Endothelial cell of umbilical vein (primary cell): Measurements from ENCODE around the gene SGSM1. TPM values are rescaled to one million over a fixed set of nuclear protein-coding genes. Genes with fewer than 3 reads are reported as not detected.

Experiments
- BruUV-seq: library from RNA; stranded (reverse); fragments of 400-500 nt; replicated peaks from 2 replicates; lab custom pipeline; 2021; lab: Mats Ljungman, UMichigan
- CTCF ChIA-PET: fragments of 300-600, 350-600 bp; sonication (Branson Sonifier 250); formaldehyde crosslinking; loops from one replicate; lab custom pipeline; 2021; ENCODE audit warnings: antibody characterized with exemption, inconsistent platforms; lab: Charles Lee
- POLR2A ChIA-PET: fragments of 300-600, 350-600 bp; sonication (Branson Sonifier 250); formaldehyde crosslinking; loops from one replicate; lab custom pipeline; 2021; ENCODE audit warnings: antibody characterized with exemption, inconsistent platforms; lab: Charles Lee
- DNase-seq: peaks from one replicate; pipeline ENCODE4 v3.0.0-alpha.2; 2011; ENCODE audit warnings: low read depth, low spot score
- FAIRE-seq: peaks from 2 replicates; lab custom pipeline; 2011; peaks lifted over from hg19 to GRCh38; lab: Jason Lieb, UNC
- H2AFZ ChIP-seq: 2 replicates; pipeline ENCODE4 v1.6.0; 2012; ENCODE audit warnings: low read depth, low read length, control low read depth, inconsistent platforms
- H3K27ac ChIP-seq: 2 replicates; pipeline ENCODE4 v1.5.1; 2011; ENCODE audit warnings: low read depth, mild to moderate bottlenecking, control low read depth, low read length, moderate library complexity; ENCODE audit not compliant: insufficient read depth
- H3K27me3 ChIP-seq, 2 experiments: 2 replicates each; pipeline versions ENCODE4 v1.6.0 to v1.6.1; 2011; ENCODE audit warnings: low read length in 2 of 2, mixed read lengths in 1 of 2; ENCODE audit not compliant: control insufficient read depth in 2 of 2, insufficient read depth in 2 of 2
- H3K36me3 ChIP-seq, 2 experiments: 2 replicates in 1 of 2; 3 replicates in 1 of 2; pipeline ENCODE4 v1.5.1; 2011; ENCODE audit warnings: low read length in 2 of 2, mild to moderate bottlenecking in 1 of 2, moderate library complexity in 1 of 2; ENCODE audit not compliant: control insufficient read depth in 2 of 2, insufficient read depth in 2 of 2; ENCODE audit errors: extremely low read depth in 1 of 2
- H3K4me1 ChIP-seq: 3 replicates; pipeline ENCODE4 v1.5.1; 2011; ENCODE audit warnings: mild to moderate bottlenecking, low read length; ENCODE audit not compliant: control insufficient read depth, insufficient read depth; ENCODE audit errors: extremely low read depth
- H3K4me2 ChIP-seq: 2 replicates; pipeline ENCODE4 v1.6.1; 2011; ENCODE audit warnings: low read length, control low read depth, mixed read lengths; ENCODE audit not compliant: insufficient read depth
- H3K4me3 ChIP-seq, 3 experiments: fragments of 200-600 bp in 1 of 3; sonication (generic), shearing (Covaris generic) in 1 of 3; replicated peaks in 1 of 3; 2 replicates each; pipeline ENCODE4 v1.5.1; 2011 to 2016; ENCODE audit warnings: control low read depth in 3 of 3, low read length in 3 of 3, mild to moderate bottlenecking in 2 of 3, inconsistent platforms in 1 of 3, low read depth in 1 of 3, moderate library complexity in 1 of 3; ENCODE audit not compliant: insufficient read depth in 1 of 3
- H3K79me2 ChIP-seq: 2 replicates; pipeline ENCODE4 v1.6.0; 2012; ENCODE audit warnings: low read length, inconsistent platforms; ENCODE audit not compliant: control insufficient read depth, insufficient read depth
- H3K9ac ChIP-seq: replicated peaks from 2 replicates; pipeline ENCODE3; 2011; ENCODE audit warnings: low read length, control low read depth; ENCODE audit not compliant: insufficient read depth; ENCODE audit errors: extremely low read depth
- H3K9me1 ChIP-seq: replicated peaks from 3 replicates; pipeline ENCODE4 v1.6.0; 2011; ENCODE audit warnings: mild to moderate bottlenecking, low read length; ENCODE audit not compliant: control insufficient read depth, insufficient read depth; ENCODE audit errors: extremely low read depth
- H3K9me3 ChIP-seq: replicated peaks from 2 replicates; pipeline ENCODE4 v1.5.1; 2012; ENCODE audit warnings: low read length, inconsistent platforms; ENCODE audit not compliant: control insufficient read depth, insufficient read depth
- H4K20me1 ChIP-seq: replicated peaks from 2 replicates; pipeline ENCODE3; 2011; ENCODE audit warnings: mild to moderate bottlenecking, low read length; ENCODE audit not compliant: control insufficient read depth, insufficient read depth; ENCODE audit errors: extremely low read depth
- EZH2 ChIP-seq: IDR thresholded peaks from 2 replicates; pipeline ENCODE4 v1.6.1; 2012; ENCODE audit warnings: borderline replicate concordance, low read depth, mild to moderate bottlenecking, moderate library complexity, low read length, inconsistent platforms; ENCODE audit not compliant: severe bottlenecking
- FOS ChIP-seq: IDR thresholded peaks from 2 replicates; pipeline ENCODE4 v1.6.1; 2011; ENCODE audit warnings: mild to moderate bottlenecking, low read length, moderate library complexity, borderline replicate concordance; ENCODE audit not compliant: insufficient read depth
- GATA2 ChIP-seq: IDR thresholded peaks from 2 replicates; pipeline ENCODE4 v1.7.0; 2011; ENCODE audit warnings: low read depth, mild to moderate bottlenecking, moderate library complexity, mixed read lengths, low read length; ENCODE audit not compliant: insufficient read length, insufficient read depth
- JUN ChIP-seq: IDR thresholded peaks from 2 replicates; pipeline ENCODE4 v1.6.1; 2011; ENCODE audit warnings: borderline replicate concordance, low read depth; ENCODE audit not compliant: insufficient read length, insufficient read depth
- MYC ChIP-seq: IDR thresholded peaks from one replicate; pipeline ENCODE4 v1.6.1; 2011; ENCODE audit warnings: mild to moderate bottlenecking, low read depth, low read length
- POLR2A ChIP-seq: IDR thresholded peaks from 2 replicates; pipeline ENCODE4 v1.6.1; 2012; ENCODE audit warnings: low read depth, mild to moderate bottlenecking, control low read depth, low read length
- POLR2AphosphoS5 ChIP-seq: IDR thresholded peaks from 2 replicates; pipeline ENCODE4 v1.6.1; 2012; ENCODE audit warnings: low read depth, mild to moderate bottlenecking, control low read depth, low read length, moderate library complexity; ENCODE audit not compliant: insufficient read depth
- dilution Hi-C: fragments of 300-500 bp; cut with MboI; formaldehyde crosslinking; loops from one replicate; pipeline ENCODE4 v1.15.0; 2019; ENCODE audit warnings: low sequenced_read_pairs; ENCODE audit not compliant: extremely low pct_ligation_motif_present
- intact Hi-C: fragments of 100-400 bp; cut with micrococcal nuclease; formaldehyde crosslinking; loops from one replicate; pipeline ENCODE4 v1.10.0; 2022
- polyA plus RNA-seq, 4 experiments: library from polyadenylated mRNA; depleted of rRNA in 3 of 4; stranded (reverse) in 3 of 4; unstranded in 1 of 4; fragments of >200 nt; gene quantifications; 2 replicates each; pipeline versions ENCODE4 v1.2.1 to v1.2.3, GENCODE V29; 2011 to 2012; ENCODE audit warnings: missing spikeins in 1 of 4
- total RNA-seq: library from RNA; stranded (reverse); gene quantifications from 2 replicates; pipeline ENCODE4 v1.2.3, GENCODE V29; 2021
- TF ChIP-seq, protein P1 (sequence below): IDR thresholded peaks from 2 replicates; pipeline ENCODE4 v1.6.1; 2011; ENCODE audit not compliant: insufficient read depth, insufficient read length
- TF ChIP-seq, protein P2 (sequence below), 2 donors: IDR thresholded peaks; 1 replicate in 1 of 2; 2 replicates in 1 of 2; pipeline ENCODE4 v1.5.1; 2011; ENCODE audit warnings: low read length in 2 of 2, mild to moderate bottlenecking in 2 of 2, moderate library complexity in 2 of 2, control low read depth in 1 of 2, inconsistent platforms in 1 of 2, low read depth in 1 of 2; ENCODE audit not compliant: insufficient read depth in 1 of 2; ENCODE audit errors: extremely low read depth in 1 of 2

Gene SGSM1
- total and polyA plus RNA-seq, 2 donors (not counting 3 experiments of a cell fraction or from before 2014, with no cell fraction given): 0.10 to 1.1 TPM

DNA sequence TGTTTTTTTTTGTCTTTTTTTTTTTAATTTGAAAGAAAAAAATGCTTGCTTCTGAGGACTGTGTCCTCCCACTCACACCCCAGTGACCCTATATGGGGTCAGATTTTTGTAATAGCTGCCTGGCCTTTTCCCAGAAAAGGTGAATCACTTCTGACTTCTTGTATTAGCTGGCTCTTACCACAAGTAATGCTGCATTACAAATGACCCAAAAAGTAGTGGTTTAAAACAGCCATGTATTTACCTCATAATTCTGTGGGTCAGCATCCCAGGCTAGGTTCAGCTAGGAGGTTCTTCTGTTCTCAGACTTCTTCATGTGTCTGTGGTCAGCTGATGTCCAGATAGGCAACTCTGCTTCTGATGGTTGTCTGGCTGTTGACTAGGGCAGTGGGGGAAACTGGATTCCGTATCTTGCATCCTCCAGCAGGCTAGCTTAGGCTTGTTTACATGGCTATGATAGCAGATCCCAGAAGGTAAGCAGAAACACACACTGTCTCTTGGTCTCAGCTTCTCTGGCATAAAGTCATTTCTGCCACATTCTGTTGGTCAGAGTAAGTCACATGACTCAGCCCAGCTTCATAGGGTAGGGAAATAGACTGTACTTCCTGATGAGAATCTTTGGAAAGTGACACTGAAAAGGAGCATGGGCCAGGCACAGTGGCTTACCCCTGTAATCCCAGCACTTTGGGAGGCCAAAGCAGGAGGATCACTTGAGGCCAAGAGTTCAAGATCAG is 121.0 kb downstream of the SGSM1 start:
- peaks cover 20% of the 10 kb centered on the region for H3K4me1 ChIP-seq
- peaks cover 9 to 10% of the 10 kb centered on the region in 2 experiments for H3K27me3 ChIP-seq
- dilution Hi-C loops (no loop called here), intact Hi-C loops (no loop called here)
- CTCF ChIA-PET: interaction anchor here (1.1 to 1.6 kb wide), 6 partner anchors 12 to 157 kb away, joined by 3 to 8 read pairs (median 4); no protein-coding TSS in a partner anchor
- peak overlapping the region; percentile 35 for H3K27ac ChIP-seq
- no peaks in the 10 kb centered on the region for H4K20me1 ChIP-seq
- no peak for TF ChIP-seq JUN
- no peak for TF ChIP-seq GATA2
- TF ChIP-seq, protein P1, sequence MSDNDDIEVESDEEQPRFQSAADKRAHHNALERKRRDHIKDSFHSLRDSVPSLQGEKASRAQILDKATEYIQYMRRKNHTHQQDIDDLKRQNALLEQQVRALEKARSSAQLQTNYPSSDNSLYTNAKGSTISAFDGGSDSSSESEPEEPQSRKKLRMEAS: no peak
- TF ChIP-seq POLR2A: no peak
- no peak for TF ChIP-seq FOS
- no peak for TF ChIP-seq EZH2
- TF ChIP-seq POLR2AphosphoS5: no peak
- TF ChIP-seq MYC: no peak
- TF ChIP-seq, protein P2, sequence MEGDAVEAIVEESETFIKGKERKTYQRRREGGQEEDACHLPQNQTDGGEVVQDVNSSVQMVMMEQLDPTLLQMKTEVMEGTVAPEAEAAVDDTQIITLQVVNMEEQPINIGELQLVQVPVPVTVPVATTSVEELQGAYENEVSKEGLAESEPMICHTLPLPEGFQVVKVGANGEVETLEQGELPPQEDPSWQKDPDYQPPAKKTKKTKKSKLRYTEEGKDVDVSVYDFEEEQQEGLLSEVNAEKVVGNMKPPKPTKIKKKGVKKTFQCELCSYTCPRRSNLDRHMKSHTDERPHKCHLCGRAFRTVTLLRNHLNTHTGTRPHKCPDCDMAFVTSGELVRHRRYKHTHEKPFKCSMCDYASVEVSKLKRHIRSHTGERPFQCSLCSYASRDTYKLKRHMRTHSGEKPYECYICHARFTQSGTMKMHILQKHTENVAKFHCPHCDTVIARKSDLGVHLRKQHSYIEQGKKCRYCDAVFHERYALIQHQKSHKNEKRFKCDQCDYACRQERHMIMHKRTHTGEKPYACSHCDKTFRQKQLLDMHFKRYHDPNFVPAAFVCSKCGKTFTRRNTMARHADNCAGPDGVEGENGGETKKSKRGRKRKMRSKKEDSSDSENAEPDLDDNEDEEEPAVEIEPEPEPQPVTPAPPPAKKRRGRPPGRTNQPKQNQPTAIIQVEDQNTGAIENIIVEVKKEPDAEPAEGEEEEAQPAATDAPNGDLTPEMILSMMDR (IDR thresholded peaks at IDR 0.05; ENCODE audit: extremely low read depth in 1 of 2, insufficient read depth in 1 of 2, low read depth in 1 of 2, low read length in 2 of 2): no peak
- H3K4me2 ChIP-seq: peak overlapping the region; percentile 46
- peak; percentile 49 for DNase-seq
- H3K9me1 ChIP-seq: no peaks in the 10 kb centered on the region
- H2AFZ ChIP-seq: peak overlapping the region; percentile 70
- H3K79me2 ChIP-seq: no peaks in the 10 kb centered on the region
- H3K36me3 ChIP-seq: no peaks in the 10 kb centered on the region
- BruUV-seq: no TSS peak
- H3K9me3 ChIP-seq: no peaks in the 10 kb centered on the region
- peak; percentile 84 for FAIRE-seq
- H3K9ac ChIP-seq: no peak overlapping the region
- H3K4me3 ChIP-seq: no peak overlapping the region
- POLR2A ChIA-PET: no interaction called here
